Activated CD8-positive, alpha-beta T cell treated with anti-CD3 and anti-CD28 coated beads for 36 hours (primary cell): Measurements from ENCODE around the gene HOXB1. TPM values are rescaled to one million over a fixed set of nuclear protein-coding genes. Genes with fewer than 3 reads are reported as not detected.
A peak's percentile ranks its signal among the peaks of the same experiment; 100 is the strongest.

ENCODE experiments used
- ATAC-seq: fragments of 200-7000 bp; cut with Tn5 transposase; one replicate; pipeline ENCODE4 v1.10.0; 2021; ENCODE audit warnings: mild to moderate bottlenecking, moderate library complexity
- CTCF ChIA-PET: fragments of 350-600 bp; sonication (Branson Sonifier 250); formaldehyde crosslinking; loops from one replicate; lab custom pipeline; 2021; ENCODE audit warnings: antibody characterized with exemption; lab: Charles Lee
- POLR2A ChIA-PET: fragments of 350-600 bp; sonication (Branson Sonifier 250); formaldehyde crosslinking; loops from one replicate; lab custom pipeline; 2021; ENCODE audit warnings: antibody characterized with exemption; lab: Charles Lee
- DNase-seq: peaks from one replicate; pipeline ENCODE4 v3.0.0-alpha.2; 2020
- H3K27ac Mint-ChIP-seq: one replicate; pipeline ENCODE4 v1.8.0; 2021; ENCODE audit warnings: mild to moderate bottlenecking, mixed read lengths
- H3K27me3 Mint-ChIP-seq: one replicate; pipeline ENCODE4 v1.8.0; 2021; ENCODE audit warnings: mixed read lengths
- H3K36me3 Mint-ChIP-seq: one replicate; pipeline ENCODE4 v1.8.0; 2021; ENCODE audit warnings: low read depth, mixed read lengths
- H3K4me1 Mint-ChIP-seq: one replicate; pipeline ENCODE4 v1.8.0; 2021; ENCODE audit warnings: low read depth, mixed read lengths
- H3K4me3 Mint-ChIP-seq: one replicate; pipeline ENCODE4 v1.8.0; 2021; ENCODE audit warnings: mild to moderate bottlenecking, moderate library complexity, mixed read lengths
- H3K9me3 Mint-ChIP-seq: one replicate; pipeline ENCODE4 v1.8.0; 2021; ENCODE audit warnings: mixed read lengths
- CTCF ChIP-seq: fragments of 200-600 bp; IDR thresholded peaks from one replicate; pipeline ENCODE4 v1.8.0; 2022; ENCODE audit warnings: antibody characterized with exemption, mild to moderate bottlenecking
- intact Hi-C: fragments of 100-400 bp; cut with micrococcal nuclease; formaldehyde crosslinking; loops from one replicate; pipeline ENCODE4 v1.10.0; 2022
- total RNA-seq, 2 experiments: library from RNA; stranded (reverse); gene quantifications; one replicate each; pipeline ENCODE4 v1.2.3, GENCODE V29; 2021

HOXB1 gene
- total RNA-seq, 2 experiments from 2014 or later, result not detected

GRCh38 chr17:48498164-48498850 lies 32.5 kb downstream of the HOXB1 start:
- no peak for ATAC-seq
- POLR2A ChIA-PET, result interaction anchor here (1.2 to 1.4 kb wide), 2 partner anchors 34 to 54 kb away, joined by 3 read pairs; no protein-coding TSS in a partner anchor
- no peaks in the 10 kb centered on the region for H3K9me3 Mint-ChIP-seq
- no peaks in the 10 kb centered on the region for H3K36me3 Mint-ChIP-seq
- CTCF ChIA-PET, result interaction anchor here (1.0 to 2.3 kb wide), 5 partner anchors 10 to 162 kb away, joined by 3 to 9 read pairs (median 5); partner anchors contain the start of gene HOXB5
- no peak overlapping the region for H3K27ac Mint-ChIP-seq
- no peak for DNase-seq
- intact Hi-C loops, result no loop called here
- H3K27me3 Mint-ChIP-seq, result peaks cover 13% of the 10 kb centered on the region
- H3K4me1 Mint-ChIP-seq, result no peaks in the 10 kb centered on the region
- no peak overlapping the region for H3K4me3 Mint-ChIP-seq
- no peak for TF ChIP-seq CTCF

GRCh38 chr17:48497103-48497502 lies 33.7 kb downstream of the HOXB1 start:
- H3K4me1 Mint-ChIP-seq, result no peaks in the 10 kb centered on the region
- DNase-seq, result no peak
- H3K27ac Mint-ChIP-seq, result no peak overlapping the region
- H3K4me3 Mint-ChIP-seq, result no peak overlapping the region
- CTCF ChIA-PET, result interaction anchor here (1.6 to 2.3 kb wide), 5 partner anchors 50 to 163 kb away, joined by 4 to 9 read pairs (median 6); partner anchors contain the start of gene HOXB5
- no peaks in the 10 kb centered on the region for H3K36me3 Mint-ChIP-seq
- no peaks in the 10 kb centered on the region for H3K9me3 Mint-ChIP-seq
- no peak for ATAC-seq
- intact Hi-C loops, result no loop called here
- no peak for TF ChIP-seq CTCF
- POLR2A ChIA-PET, result interaction anchor here (1.0 to 1.2 kb wide), 2 partner anchors 20 to 35 kb away, joined by 3 to 4 read pairs; no protein-coding TSS in a partner anchor
- peaks cover 16% of the 10 kb centered on the region for H3K27me3 Mint-ChIP-seq

DNA sequence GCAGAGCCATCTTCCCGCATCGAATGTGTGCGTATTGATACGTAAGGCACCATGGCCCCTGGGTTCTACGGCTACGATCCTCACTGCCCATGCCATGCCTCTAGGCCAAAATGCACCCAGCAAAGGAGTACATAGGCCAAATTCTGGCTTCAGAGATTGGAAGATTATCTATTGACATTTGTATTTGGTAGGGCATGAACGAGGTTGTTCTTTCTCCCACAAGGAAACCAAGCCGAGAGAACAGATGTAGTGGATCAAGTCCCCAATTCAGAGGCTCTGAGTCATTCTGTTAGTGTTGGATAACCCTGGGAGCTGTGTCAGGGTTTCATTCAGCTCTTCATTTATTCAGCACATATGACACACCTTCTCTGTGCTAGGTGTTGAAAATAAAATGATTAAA lies 36.5 kb downstream of the HOXB1 start:
- DNase-seq (no peak), ATAC-seq (no peak)
- H3K36me3 Mint-ChIP-seq, result no peaks in the 10 kb centered on the region
- no peak overlapping the region for H3K4me3 Mint-ChIP-seq
- intact Hi-C loops, result no loop called here
- peaks cover 28% of the 10 kb centered on the region for H3K27me3 Mint-ChIP-seq
- H3K27ac Mint-ChIP-seq, result no peak overlapping the region
- TF ChIP-seq CTCF, result no peak
- H3K9me3 Mint-ChIP-seq, result no peaks in the 10 kb centered on the region
- ChIA-PET CTCF (interaction anchor here (1.5 kb wide), 1 partner anchor 122 kb away, joined by 4 read pairs; no protein-coding TSS in a partner anchor), POLR2A (no interaction called here)
- peaks cover 14% of the 10 kb centered on the region for H3K4me1 Mint-ChIP-seq

DNA sequence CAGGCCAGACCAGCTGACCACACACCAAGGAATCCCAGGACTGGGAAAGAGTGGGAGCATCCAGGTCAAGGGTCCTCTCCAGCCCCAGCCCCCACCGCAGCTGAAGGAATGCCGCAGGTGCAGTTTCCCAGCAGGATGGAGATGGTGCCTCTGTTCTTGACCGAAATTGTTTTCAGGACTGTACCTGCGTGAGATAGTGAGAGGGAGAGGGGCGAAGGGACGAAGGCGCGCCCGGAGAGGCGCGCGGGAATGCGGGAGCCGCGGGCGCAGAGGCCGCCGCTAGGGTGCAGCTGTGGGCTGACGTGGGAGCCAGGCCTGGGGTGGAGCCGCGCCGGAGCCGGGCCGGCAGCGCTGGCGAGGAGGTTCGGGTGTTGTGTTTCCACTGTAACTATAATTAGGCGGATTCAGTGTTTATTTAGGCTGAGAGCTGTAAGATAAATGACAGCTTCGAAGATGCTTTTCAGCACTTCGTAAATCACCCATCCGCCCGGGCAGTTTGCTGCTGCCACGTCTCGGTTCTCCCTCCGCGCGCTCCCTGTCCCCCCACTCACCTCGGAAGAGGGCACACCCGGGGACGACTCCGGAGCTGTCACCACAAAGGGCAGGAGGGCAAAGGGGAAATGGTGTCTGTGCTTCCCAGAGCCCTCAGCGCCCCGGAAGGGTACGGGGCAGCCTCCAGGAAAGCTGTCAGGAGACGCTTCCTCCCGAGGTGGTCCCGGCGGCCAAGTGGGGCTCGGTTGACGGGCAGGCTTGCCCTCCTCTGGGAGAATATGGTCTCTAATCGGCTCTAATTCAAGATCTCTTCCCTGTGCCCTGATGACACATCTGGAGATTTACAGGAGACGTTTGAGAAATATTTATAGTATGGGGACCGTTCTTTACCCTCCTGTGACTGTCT lies 38.2 kb downstream of the HOXB1 start:
- peaks cover 14% of the 10 kb centered on the region for H3K4me1 Mint-ChIP-seq
- peak; percentile 96 for TF ChIP-seq CTCF
- intact Hi-C loops, result no loop called here
- ATAC-seq (peak; percentile 89), DNase-seq (peak; percentile 70)
- CTCF ChIA-PET, result interaction anchor here (0.6 to 2.9 kb wide), 41 partner anchors 9 to 206 kb away, joined by 3 to 29 read pairs (median 5); partner anchors contain the start of genes HOXB3 and HOXB5
- POLR2A ChIA-PET, result interaction anchor here (0.5 to 1.9 kb wide), 6 partner anchors 18 to 717 kb away, joined by 3 to 5 read pairs (median 3); partner anchors contain the start of gene HOXB5
- H3K36me3 Mint-ChIP-seq, result no peaks in the 10 kb centered on the region
- peak overlapping the region; percentile 48 for H3K4me3 Mint-ChIP-seq
- H3K9me3 Mint-ChIP-seq, result no peaks in the 10 kb centered on the region
- H3K27ac Mint-ChIP-seq, result no peak overlapping the region
- H3K27me3 Mint-ChIP-seq, result peaks cover 26% of the 10 kb centered on the region
